Lower lobe of right lung (tissue), 2 donors: ENCODE measurements around the gene ETHE1. TPM values are rescaled to one million over a fixed set of nuclear protein-coding genes. Genes with fewer than 3 reads are reported as not detected.

ENCODE experiments used
- ATAC-seq, 2 donors: fragments of 200-7000 bp; cut with Tn5 transposase; one replicate each; pipeline ENCODE4 v1.9.1; 2020 to 2022; ENCODE audit warnings: mild to moderate bottlenecking in 2 of 2, moderate library complexity in 2 of 2
- DNase-seq: peaks from one replicate; pipeline ENCODE4 v3.0.0-alpha.2; 2020
- H3K27ac ChIP-seq: fragments of 200-600 bp; one replicate; pipeline ENCODE4 v1.8.0; 2022
- H3K27me3 ChIP-seq: fragments of 200-600 bp; one replicate; pipeline ENCODE4 v1.8.0; 2022; ENCODE audit warnings: low read depth
- H3K36me3 ChIP-seq: fragments of 200-600 bp; one replicate; pipeline ENCODE4 v1.8.0; 2022; ENCODE audit warnings: mild to moderate bottlenecking
- H3K4me1 ChIP-seq: fragments of 200-600 bp; one replicate; pipeline ENCODE4 v1.8.0; 2022
- H3K4me3 ChIP-seq: fragments of 200-600 bp; one replicate; pipeline ENCODE4 v1.8.0; 2022; ENCODE audit warnings: mild to moderate bottlenecking
- H3K9me3 ChIP-seq: fragments of 200-600 bp; one replicate; pipeline ENCODE4 v1.8.0; 2022
- CTCF ChIP-seq: fragments of 200-600 bp; IDR thresholded peaks from one replicate; pipeline ENCODE4 v1.8.0; 2022; ENCODE audit warnings: antibody characterized with exemption, mild to moderate bottlenecking
- intact Hi-C: fragments of 100-400 bp; cut with DNase I; formaldehyde crosslinking; loops from one replicate; pipeline ENCODE4 v1.11.0; 2022
- total RNA-seq: library from RNA; stranded (reverse); fragmentation: NEBNext Ultra II Directional; extraction: Animal tissue kit (Norgen Biotek cat#: 25700); gene quantifications from one replicate; pipeline ENCODE4 v1.2.1, GENCODE V29; 2021
- donor health status: DM: no; HTN: yes; CAD: no; lungs with severe emphysema.

Gene ETHE1
- total RNA-seq, 1 donor from 2014 or later, result 47.4 TPM

DNA sequence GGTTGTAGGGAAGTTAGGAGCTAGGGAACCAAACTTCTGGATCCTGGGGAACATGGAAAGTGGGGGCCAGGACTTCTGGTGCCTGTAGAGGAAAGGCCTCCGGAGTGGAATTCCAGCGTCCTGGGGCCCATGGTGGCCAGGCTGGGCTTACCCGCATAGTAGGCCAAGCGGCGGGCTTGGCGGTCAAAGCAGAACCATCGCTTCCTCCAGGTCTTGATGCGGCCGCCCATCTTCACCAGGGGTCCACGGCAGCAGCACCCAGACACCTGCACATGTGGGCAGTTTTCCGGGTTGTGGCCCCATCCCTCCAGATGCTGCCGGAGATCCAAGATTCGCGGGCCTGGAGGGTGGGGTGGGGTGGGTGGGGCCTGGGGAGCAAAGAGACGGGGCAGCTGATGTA is 47.8 kb downstream of the ETHE1 start:
- intact Hi-C loops, result no loop called here
- DNase-seq (no peak), ATAC-seq (no peak)
- Histone ChIP-seq H3K9me3 (no peaks in the 10 kb centered on the region), H3K36me3 (no peaks in the 10 kb centered on the region), H3K4me1 (peaks cover 13% of the 10 kb centered on the region), H3K4me3 (no peak overlapping the region), H3K27ac (no peak overlapping the region), H3K27me3 (no peaks in the 10 kb centered on the region)
- TF ChIP-seq CTCF, result no peak

DNA sequence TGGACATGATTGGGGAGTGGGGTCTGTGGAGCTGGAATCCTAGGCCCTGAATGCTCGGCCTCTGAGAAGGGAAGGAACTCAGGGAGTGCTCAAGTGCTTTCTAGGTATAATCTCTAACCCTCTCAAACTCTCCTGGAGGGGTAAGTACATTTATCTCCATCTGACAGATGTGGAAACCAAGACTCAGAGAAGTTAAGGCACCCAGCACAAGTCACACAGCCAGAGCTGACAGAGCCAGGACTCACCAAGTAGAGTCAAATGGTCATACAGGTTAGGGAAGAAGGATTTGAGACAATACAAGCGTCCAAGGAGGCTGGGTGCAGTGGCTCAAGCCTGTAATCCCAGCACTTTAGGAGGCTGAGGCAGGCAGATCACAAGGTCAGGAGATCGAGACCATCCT is 48.7 kb downstream of the ETHE1 start:
- no peak overlapping the region for H3K4me3 ChIP-seq
- no peak for TF ChIP-seq CTCF
- ATAC-seq, result no peak
- DNase-seq, result no peak
- peaks cover 13% of the 10 kb centered on the region for H3K4me1 ChIP-seq
- H3K27me3 ChIP-seq, result no peaks in the 10 kb centered on the region
- no peak overlapping the region for H3K27ac ChIP-seq
- H3K9me3 ChIP-seq, result no peaks in the 10 kb centered on the region
- intact Hi-C loops, result no loop called here
- H3K36me3 ChIP-seq, result no peaks in the 10 kb centered on the region

DNA sequence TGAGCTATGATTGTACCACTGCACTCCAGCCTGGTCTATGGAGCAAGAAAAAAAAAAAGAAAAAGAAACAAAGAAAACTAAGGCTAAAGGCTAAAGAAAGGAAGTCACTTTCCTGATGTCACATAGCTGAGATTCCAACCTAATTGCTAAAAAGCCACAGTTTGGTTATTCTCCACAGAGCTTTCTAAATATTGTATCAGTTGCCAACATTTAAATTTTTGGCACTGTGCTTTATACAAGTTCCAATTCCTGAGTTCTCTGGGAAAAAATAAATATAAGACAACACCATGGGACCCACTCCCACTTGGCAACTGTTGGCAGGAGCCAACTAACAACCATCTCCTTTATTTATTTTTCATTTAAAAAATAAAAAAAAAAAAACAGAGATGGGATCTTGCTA is 50.4 kb downstream of the ETHE1 start:
- Histone ChIP-seq H3K4me3 (no peak overlapping the region), H3K9me3 (no peaks in the 10 kb centered on the region), H3K27me3 (no peaks in the 10 kb centered on the region), H3K36me3 (no peaks in the 10 kb centered on the region), H3K27ac (peak overlapping the region; percentile 71), H3K4me1 (peaks cover 13% of the 10 kb centered on the region)
- intact Hi-C loops, result no loop called here
- no peak for DNase-seq
- no peak for TF ChIP-seq CTCF
- no peak for ATAC-seq

GRCh38 chr19:43474986-43475705 is 51.9 kb downstream of the ETHE1 start:
- intact Hi-C loops, result no loop called here
- peak; percentile 97 for ATAC-seq
- DNase-seq, result peak; percentile 94
- H3K27ac ChIP-seq, result peak overlapping the region; percentile 71
- H3K27me3 ChIP-seq, result no peaks in the 10 kb centered on the region
- peaks cover 13% of the 10 kb centered on the region for H3K4me1 ChIP-seq
- no peaks in the 10 kb centered on the region for H3K9me3 ChIP-seq
- H3K4me3 ChIP-seq, result peak overlapping the region; percentile 55
- TF ChIP-seq CTCF, result no peak
- H3K36me3 ChIP-seq, result no peaks in the 10 kb centered on the region

- DNase-seq, result no peak
- Histone ChIP-seq H3K4me1 (peaks cover 13% of the 10 kb centered on the region), H3K4me3 (peak overlapping the region; percentile 55), H3K27ac (no peak overlapping the region), H3K36me3 (no peaks in the 10 kb centered on the region), H3K9me3 (no peaks in the 10 kb centered on the region), H3K27me3 (no peaks in the 10 kb centered on the region)
- ATAC-seq, result no peak
- intact Hi-C loops, result no loop called here
- no peak for TF ChIP-seq CTCF
These were observed 52.5 kb downstream of the ETHE1 start for GRCh38 chr19:43474487-43474886.
